ENCODE measurements around the gene NAGLU. TPM values are rescaled to one million over a fixed set of nuclear protein-coding genes. Genes with fewer than 3 reads are reported as not detected.

NAGLU gene
- total and polyA plus RNA-seq, 2 of the 13 experiments (the other 11 are each of a cell fraction or from before 2014, with no cell fraction given), result 28.2 to 40.1 TPM

- TF ChIP-seq SKIL (CRISPR knock-in tag; IDR thresholded peaks at IDR 0.05; ENCODE audit: borderline replicate concordance) (0 out of 2 replicates have a peak, but pooled peaks have one; percentile 40), ZNF557 (CRISPR knock-in tag; IDR thresholded peaks at IDR 0.05) (no peak), ZNF34 (CRISPR knock-in tag; IDR thresholded peaks at IDR 0.05; ENCODE audit: borderline replicate concordance) (0 out of 2 replicates have a peak, but pooled peaks have one; percentile 22), POGZ (CRISPR knock-in tag; IDR thresholded peaks at IDR 0.05) (peak; percentile 68), DBP (CRISPR knock-in tag; IDR thresholded peaks at IDR 0.05; ENCODE audit: not compliant biosample characterization) (no peak), ZBTB21 (CRISPR knock-in tag; IDR thresholded peaks at IDR 0.05) (peak; percentile 29; the same call in 1 of the 2 replicates), ZNF260 (CRISPR knock-in tag; IDR thresholded peaks at IDR 0.05; ENCODE audit: borderline replicate concordance, low read depth) (no peak), E2F5 (CRISPR knock-in tag; conservative IDR thresholded peaks at IDR 0.05) (no peak), ZNF839 (CRISPR knock-in tag; IDR thresholded peaks at IDR 0.05; ENCODE audit: borderline replicate concordance) (peak; percentile 60; the same call in 1 of the 2 replicates), POLR2AphosphoS5 (IDR thresholded peaks at IDR 0.05; ENCODE audit: low read depth, low read length) (peak; percentile 49; the same call in 1 of the 2 replicates), ZNF143 (CRISPR knock-in tag; IDR thresholded peaks at IDR 0.05) (peak; percentile 72), FOXA1 (IDR thresholded peaks at IDR 0.05) (no peak), FOXA1 (CRISPR knock-in tag; IDR thresholded peaks at IDR 0.05) (peak; percentile 46; the same call in 1 of the 2 replicates), SOX13 (IDR thresholded peaks at IDR 0.05) (no peak), SOX13 (CRISPR knock-in tag; conservative IDR thresholded peaks at IDR 0.05 in 1 of 2, IDR thresholded peaks at IDR 0.05 in 1 of 2) (peak in 1 of 2 experiments; percentile 69; a peak in 2 of 4 replicates), ZNF225 (CRISPR knock-in tag; IDR thresholded peaks at IDR 0.05) (peak; percentile 76; the same call in 1 of the 2 replicates), ZNF891 (CRISPR knock-in tag; IDR thresholded peaks at IDR 0.05) (no peak), PHF5A (CRISPR knock-in tag; IDR thresholded peaks at IDR 0.05; ENCODE audit: low read depth, unreplicated experiment) (peak; percentile 69), MED1 (CRISPR knock-in tag; IDR thresholded peaks at IDR 0.05) (peak; percentile 93), NFE2 (CRISPR knock-in tag; IDR thresholded peaks at IDR 0.05) (no peak), ZBTB33 (CRISPR knock-in tag; IDR thresholded peaks at IDR 0.05) (peak; percentile 71; the same call in 1 of the 2 replicates), ZFX (CRISPR knock-in tag; IDR thresholded peaks at IDR 0.05; ENCODE audit: low read depth) (peak; percentile 70), SRSF9 (IDR thresholded peaks at IDR 0.05; ENCODE audit: borderline replicate concordance, insufficient read depth, low read depth, low read length, poor library complexity, severe bottlenecking) (no peak), IRF2 (CRISPR knock-in tag; IDR thresholded peaks at IDR 0.05) (peak; percentile 84)
These were observed 28.9 kb downstream of the NAGLU start (continued) for GRCh38 chr17:42564815-42565522.

Measured in HepG2 (cell line).